Fibroblast of lung (primary cell): ENCODE data around the gene TENT5C.

Source experiments
- CTCF ChIP-seq, 2 donors: IDR thresholded peaks in 1 of 2; conservative IDR thresholded peaks in 1 of 2; 1 replicate in 1 of 2; 2 replicates in 1 of 2; pipeline ENCODE4 v1.5.1; 2011 to 2012; ENCODE audit warnings: low read length in 2 of 2, control low read depth in 1 of 2, inconsistent platforms in 1 of 2, low read depth in 1 of 2, mild to moderate bottlenecking in 1 of 2
- EZH2 ChIP-seq: IDR thresholded peaks from 2 replicates; pipeline ENCODE4 v1.5.1; 2012; ENCODE audit warnings: low read length, control low read depth, mild to moderate bottlenecking; ENCODE audit errors: missing control alignments

GRCh38 chr1:117610036-117610435, 4.2 kb downstream of the TENT5C start:
- no peak for TF ChIP-seq CTCF (conservative IDR thresholded peaks at IDR 0.05 in 1 of 2, IDR thresholded peaks at IDR 0.05 in 1 of 2; ENCODE audit: low read depth in 1 of 2, low read length in 2 of 2)
- TF ChIP-seq EZH2 = no peak
